ENCODE data around the gene PRKACB.

PRKACB gene

DNA sequence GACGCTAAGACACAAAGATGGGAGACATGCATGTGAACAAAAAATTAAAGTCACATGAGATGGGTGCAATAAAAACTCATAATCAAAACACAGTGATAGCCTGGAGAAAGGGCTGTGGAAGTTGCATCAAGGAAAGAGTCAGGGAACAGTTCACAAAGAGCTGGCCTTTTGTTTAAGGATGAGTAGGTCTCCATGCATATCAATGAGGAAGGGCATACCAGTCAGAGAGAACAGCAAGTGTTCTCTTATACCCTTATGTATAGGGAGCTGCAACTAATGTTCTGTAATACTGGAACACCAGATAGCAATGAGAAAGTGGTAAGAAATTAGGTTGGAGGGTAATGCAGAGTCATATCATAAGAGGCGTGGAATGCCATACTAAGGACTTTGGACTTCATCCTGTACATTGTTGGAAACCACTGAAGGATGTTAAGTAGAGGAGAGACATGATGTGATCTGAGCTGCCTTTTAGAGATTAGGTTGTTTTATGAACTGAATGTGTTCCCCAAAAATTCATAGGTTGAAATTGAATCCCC is 110.7 kb downstream of the PRKACB start:
- TF ChIP-seq TAF1 (IDR thresholded peaks at IDR 0.05; ENCODE audit: borderline replicate concordance, insufficient read depth, low read length) (no peak), POLR2AphosphoS5 (IDR thresholded peaks at IDR 0.05; ENCODE audit: low read depth, low read length) (no peak), FOXP2 (optimal IDR thresholded peaks at IDR 0.05; ENCODE audit: borderline replicate concordance, extremely low read depth, extremely low read length, insufficient read depth) (no peak), SIN3A (IDR thresholded peaks at IDR 0.05; ENCODE audit: borderline replicate concordance, insufficient read depth, low read length) (no peak)
- TF ChIP-seq, protein P1, sequence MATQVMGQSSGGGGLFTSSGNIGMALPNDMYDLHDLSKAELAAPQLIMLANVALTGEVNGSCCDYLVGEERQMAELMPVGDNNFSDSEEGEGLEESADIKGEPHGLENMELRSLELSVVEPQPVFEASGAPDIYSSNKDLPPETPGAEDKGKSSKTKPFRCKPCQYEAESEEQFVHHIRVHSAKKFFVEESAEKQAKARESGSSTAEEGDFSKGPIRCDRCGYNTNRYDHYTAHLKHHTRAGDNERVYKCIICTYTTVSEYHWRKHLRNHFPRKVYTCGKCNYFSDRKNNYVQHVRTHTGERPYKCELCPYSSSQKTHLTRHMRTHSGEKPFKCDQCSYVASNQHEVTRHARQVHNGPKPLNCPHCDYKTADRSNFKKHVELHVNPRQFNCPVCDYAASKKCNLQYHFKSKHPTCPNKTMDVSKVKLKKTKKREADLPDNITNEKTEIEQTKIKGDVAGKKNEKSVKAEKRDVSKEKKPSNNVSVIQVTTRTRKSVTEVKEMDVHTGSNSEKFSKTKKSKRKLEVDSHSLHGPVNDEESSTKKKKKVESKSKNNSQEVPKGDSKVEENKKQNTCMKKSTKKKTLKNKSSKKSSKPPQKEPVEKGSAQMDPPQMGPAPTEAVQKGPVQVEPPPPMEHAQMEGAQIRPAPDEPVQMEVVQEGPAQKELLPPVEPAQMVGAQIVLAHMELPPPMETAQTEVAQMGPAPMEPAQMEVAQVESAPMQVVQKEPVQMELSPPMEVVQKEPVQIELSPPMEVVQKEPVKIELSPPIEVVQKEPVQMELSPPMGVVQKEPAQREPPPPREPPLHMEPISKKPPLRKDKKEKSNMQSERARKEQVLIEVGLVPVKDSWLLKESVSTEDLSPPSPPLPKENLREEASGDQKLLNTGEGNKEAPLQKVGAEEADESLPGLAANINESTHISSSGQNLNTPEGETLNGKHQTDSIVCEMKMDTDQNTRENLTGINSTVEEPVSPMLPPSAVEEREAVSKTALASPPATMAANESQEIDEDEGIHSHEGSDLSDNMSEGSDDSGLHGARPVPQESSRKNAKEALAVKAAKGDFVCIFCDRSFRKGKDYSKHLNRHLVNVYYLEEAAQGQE (IDR thresholded peaks at IDR 0.05; ENCODE audit: insufficient read depth in 1 of 2, low read depth in 2 of 2, low read length in 2 of 2) = no peak

DNA sequence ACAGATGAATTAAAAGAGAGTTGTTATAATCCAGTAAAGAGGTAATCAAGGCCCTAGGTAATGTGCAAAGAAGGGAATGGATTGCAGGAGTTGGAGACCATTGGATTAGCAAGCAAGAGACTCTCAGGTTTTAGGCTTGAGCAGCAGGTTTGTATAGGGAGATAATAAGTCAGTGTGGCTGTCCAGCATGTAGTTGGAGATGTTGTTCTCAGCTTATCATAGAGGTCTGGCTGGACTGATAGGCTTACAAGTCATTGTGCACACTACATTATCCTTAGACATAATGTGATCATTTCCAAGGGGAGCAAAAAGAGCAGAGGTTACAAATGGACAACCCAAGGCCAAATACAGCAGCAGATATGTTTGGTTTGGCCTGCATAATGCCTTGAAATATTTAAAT is 111.5 kb downstream of the PRKACB start:
- TF ChIP-seq SIN3A (IDR thresholded peaks at IDR 0.05; ENCODE audit: borderline replicate concordance, insufficient read depth, low read length) (no peak), POLR2AphosphoS5 (IDR thresholded peaks at IDR 0.05; ENCODE audit: low read depth, low read length) (no peak), FOXP2 (optimal IDR thresholded peaks at IDR 0.05; ENCODE audit: borderline replicate concordance, extremely low read depth, extremely low read length, insufficient read depth) (no peak), TAF1 (IDR thresholded peaks at IDR 0.05; ENCODE audit: borderline replicate concordance, insufficient read depth, low read length) (no peak)
- TF ChIP-seq, protein P1 (IDR thresholded peaks at IDR 0.05; ENCODE audit: insufficient read depth in 1 of 2, low read depth in 2 of 2, low read length in 2 of 2) = no peak

DNA sequence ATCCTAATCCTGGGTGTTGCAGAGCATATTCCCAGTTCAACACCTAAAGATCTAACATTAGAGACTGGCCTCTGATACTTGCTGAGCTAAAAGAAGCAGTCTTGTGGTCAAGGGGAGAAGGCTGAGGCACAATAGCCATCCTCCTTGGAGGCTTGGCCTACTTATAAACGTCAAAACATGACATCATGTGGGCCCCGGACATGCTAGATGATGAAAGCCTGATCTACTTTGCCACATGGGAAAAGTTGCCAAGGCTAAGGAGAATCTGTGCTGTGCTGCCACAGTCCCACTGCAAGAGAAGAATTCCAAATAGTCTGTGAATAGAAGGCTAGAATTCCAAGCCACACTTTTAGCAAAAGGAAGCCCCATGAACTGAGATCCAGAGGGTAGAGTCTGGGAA is 113.5 kb downstream of the PRKACB start:
- TF ChIP-seq, protein P1 (IDR thresholded peaks at IDR 0.05; ENCODE audit: insufficient read depth in 1 of 2, low read depth in 2 of 2, low read length in 2 of 2) = no peak
- TF ChIP-seq TAF1 (IDR thresholded peaks at IDR 0.05; ENCODE audit: borderline replicate concordance, insufficient read depth, low read length) (no peak), FOXP2 (optimal IDR thresholded peaks at IDR 0.05; ENCODE audit: borderline replicate concordance, extremely low read depth, extremely low read length, insufficient read depth) (no peak), SIN3A (IDR thresholded peaks at IDR 0.05; ENCODE audit: borderline replicate concordance, insufficient read depth, low read length) (no peak), POLR2AphosphoS5 (IDR thresholded peaks at IDR 0.05; ENCODE audit: low read depth, low read length) (no peak)

DNA sequence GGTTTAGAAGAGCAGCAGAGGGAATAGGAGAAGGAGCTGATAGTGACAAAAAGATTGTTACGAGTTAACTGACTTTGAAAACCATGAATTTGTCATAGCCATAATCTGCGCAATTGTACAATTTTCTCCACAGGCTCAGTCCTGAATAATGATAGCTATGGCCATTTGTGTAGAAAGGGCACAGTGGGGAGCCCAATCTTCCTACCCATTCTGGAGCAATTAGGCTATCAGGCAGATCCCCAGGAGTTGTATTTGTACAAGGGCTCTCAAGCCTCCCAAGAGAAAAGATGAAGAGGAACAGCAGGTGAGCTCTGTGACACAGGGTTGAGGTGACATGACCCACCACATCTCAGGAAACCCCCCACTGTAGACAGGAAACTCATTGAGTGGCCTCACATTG is 115.3 kb downstream of the PRKACB start:
- TF ChIP-seq TAF1 (IDR thresholded peaks at IDR 0.05; ENCODE audit: borderline replicate concordance, insufficient read depth, low read length) (no peak), POLR2AphosphoS5 (IDR thresholded peaks at IDR 0.05; ENCODE audit: low read depth, low read length) (no peak), SIN3A (IDR thresholded peaks at IDR 0.05; ENCODE audit: borderline replicate concordance, insufficient read depth, low read length) (no peak), FOXP2 (optimal IDR thresholded peaks at IDR 0.05; ENCODE audit: borderline replicate concordance, extremely low read depth, extremely low read length, insufficient read depth) (no peak)
- TF ChIP-seq, protein P1 (IDR thresholded peaks at IDR 0.05; ENCODE audit: insufficient read depth in 1 of 2, low read depth in 2 of 2, low read length in 2 of 2) = no peak

DNA sequence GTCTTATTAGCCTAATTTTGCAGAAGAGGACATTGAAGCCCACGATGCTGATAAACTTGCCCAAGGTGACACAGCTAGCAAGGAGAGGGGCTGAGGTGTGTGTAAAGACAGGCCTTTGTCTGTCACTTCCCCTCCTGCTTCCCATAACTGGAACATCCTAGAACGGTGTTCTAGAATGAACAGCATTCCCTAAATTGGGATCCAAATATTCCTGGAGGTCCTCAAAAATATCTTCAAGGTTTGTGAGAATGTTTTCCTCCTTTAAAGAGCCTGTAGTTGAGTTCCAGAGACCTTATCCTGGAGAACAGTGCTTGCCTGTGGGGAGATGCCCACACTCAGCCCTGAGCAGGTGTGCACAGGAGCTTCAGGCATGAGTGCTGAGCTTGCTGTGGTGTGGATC is 115.9 kb downstream of the PRKACB start:
- no peak for TF ChIP-seq TAF1 (IDR thresholded peaks at IDR 0.05; ENCODE audit: borderline replicate concordance, insufficient read depth, low read length)
- TF ChIP-seq, protein P1 (IDR thresholded peaks at IDR 0.05; ENCODE audit: insufficient read depth in 1 of 2, low read depth in 2 of 2, low read length in 2 of 2) = no peak
- TF ChIP-seq SIN3A (IDR thresholded peaks at IDR 0.05; ENCODE audit: borderline replicate concordance, insufficient read depth, low read length) = no peak
- no peak for TF ChIP-seq FOXP2 (optimal IDR thresholded peaks at IDR 0.05; ENCODE audit: borderline replicate concordance, extremely low read depth, extremely low read length, insufficient read depth)
- no peak for TF ChIP-seq POLR2AphosphoS5 (IDR thresholded peaks at IDR 0.05; ENCODE audit: low read depth, low read length)
